T47D (cell line): ENCODE data around the gene STON1.
"Not testable (repeated sequence)": the region's sequence is repeated elsewhere in the genome, so short reads cannot be mapped to it uniquely, and the experiment has no call there.

Experiments
- DNase-seq, 2 experiments: peaks; one replicate each; pipeline versions ENCODE4 v3.0.0 to v3.0.0-alpha.2; 2011 to 2012; ENCODE audit warnings: low read depth in 1 of 2, low spot score in 1 of 2
- JUND ChIP-seq: IDR thresholded peaks from 2 replicates; pipeline ENCODE4 v1.6.1; 2012; ENCODE audit warnings: low read depth
- in situ Hi-C: cut with HindIII; loops from 2 replicates; pipeline ENCODE4 v1.10.0; 2016; ENCODE audit warnings: low sequenced_read_pairs, low pct_unique_long_range_greater_than_20kb

The STON1 gene

DNA sequence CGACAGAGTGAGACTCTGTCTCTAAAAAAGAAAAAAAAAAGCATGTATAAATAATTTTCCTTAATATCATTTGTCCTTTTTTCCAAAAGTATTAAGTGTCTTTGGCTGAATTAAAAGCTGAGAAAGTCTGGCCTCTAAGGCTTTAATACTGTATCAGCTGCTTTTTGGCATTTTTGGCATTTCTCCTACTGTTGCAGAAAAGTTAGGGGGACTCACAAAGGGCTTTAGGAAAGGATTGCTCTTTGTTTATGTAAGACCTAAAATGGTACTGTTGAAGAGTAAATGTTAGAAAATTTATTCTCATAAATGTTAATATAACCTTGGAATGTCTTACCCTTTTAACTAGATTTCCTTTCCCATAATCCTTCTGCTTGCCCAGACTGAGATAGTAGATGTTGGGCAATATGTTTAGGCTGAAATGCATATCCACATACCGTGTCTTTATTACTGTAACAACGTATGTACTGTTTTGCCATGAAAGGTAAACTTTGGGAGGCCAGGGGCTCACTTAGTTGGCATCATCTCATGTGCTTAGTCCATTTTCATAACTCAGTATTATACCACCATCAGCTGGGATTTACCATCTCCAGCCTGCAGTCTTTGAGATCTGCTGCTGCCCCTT is 18.0 kb upstream of the STON1 start:
- no peak for DNase-seq
- in situ Hi-C loops = no loop called here
- TF ChIP-seq JUND = no peak

DNA sequence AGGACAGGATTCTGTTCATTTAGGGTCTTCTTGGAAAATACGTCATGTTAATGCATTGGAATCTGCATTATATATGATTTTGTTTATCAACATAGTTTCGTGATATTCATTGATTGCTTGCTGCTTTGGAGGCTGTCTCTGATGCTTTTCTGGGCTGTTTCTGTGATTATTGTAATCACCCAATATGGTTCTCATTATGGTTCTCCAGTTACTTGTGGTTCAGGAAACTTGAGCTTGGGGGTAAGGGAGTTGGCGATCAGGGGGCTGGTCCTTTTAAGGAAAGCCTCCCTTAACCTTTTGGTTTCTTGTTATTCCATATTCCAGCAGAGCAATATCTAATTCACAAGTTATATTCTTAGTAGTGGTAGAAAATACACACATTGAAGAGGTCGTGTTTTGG is 17.4 kb upstream of the STON1 start:
- no peak for TF ChIP-seq JUND

DNA sequence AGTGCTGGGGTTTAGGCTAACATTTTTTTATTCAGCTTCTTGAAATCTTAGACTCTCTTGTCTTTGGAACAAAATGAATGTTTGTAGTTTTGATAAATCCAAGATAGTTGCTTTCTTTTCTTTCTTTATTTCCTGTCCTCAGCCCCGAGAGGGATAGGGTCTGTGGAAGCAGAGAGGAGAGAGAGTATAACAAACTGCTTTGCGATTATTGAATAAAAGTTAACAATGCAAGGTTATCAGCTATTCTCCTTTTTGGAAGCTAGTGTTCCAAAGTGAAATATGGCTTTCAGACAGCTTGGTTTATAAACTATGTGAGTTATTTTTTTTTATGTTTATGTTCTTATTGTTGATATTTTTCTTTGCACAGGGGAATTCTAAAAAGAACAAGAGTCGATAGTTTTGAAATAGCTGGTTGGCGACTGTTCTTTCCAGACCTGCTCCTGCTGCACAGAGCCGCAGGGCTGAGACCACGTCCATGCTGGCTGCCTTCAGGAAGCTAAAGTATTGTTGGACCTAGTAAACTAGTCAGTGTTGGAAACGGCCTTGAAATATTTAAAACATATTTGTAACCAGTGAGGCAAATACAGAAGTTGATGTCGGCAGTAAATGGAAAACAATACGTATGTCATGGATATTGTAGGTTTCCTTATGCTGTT is 15.5 kb upstream of the STON1 start:
- in situ Hi-C loops = no loop called here
- no peak for TF ChIP-seq JUND
- DNase-seq = no peak

More for the DNA sequence above, 17.4 kb upstream of the STON1 start:
- no peak for DNase-seq
- in situ Hi-C loops = no loop called here

DNA sequence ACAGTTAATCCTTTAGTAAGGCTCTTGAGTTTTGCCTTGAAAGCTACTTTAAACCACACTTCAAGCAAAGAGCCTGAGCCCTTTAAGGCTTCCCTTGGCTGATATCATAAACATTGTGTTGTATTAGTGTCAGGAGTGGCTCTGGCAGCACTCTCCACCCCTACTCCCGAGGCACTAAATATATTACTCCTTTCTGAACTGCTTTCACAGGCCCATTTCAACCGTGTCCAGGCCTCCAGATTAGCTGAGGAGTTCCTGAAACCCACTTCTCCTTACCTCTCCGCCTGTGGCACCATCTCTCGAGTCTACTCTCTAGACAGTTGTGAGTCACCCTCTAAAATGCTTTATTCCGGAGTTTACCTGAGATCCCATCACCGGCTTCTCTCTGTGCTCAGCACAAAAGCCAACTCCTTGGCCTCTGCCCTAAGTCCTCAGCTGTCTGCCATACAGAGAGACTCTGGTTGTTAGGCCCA is 14.4 kb upstream of the STON1 start:
- TF ChIP-seq JUND = no peak
- DNase-seq = no peak
- in situ Hi-C loops = no loop called here

DNA sequence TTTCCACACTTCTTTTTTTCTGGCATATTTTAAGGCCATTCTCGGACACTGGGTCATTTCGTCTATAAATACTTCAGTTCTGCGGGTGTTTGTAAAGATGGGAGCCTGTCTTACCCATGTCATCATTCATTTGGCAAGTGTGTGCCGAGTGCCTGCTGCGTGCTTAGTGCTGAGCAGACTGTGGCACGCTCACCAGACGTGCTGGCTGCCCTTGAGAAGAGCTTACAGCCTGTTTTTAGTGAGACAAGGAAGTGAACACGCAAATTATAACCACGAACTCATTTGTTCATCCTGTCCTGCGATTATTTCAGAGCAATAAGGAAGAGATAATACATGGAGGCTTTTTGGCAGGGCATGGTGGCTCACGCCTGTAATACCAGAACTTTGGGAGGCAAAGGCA is 10.4 kb upstream of the STON1 start:
- no peak for DNase-seq
- in situ Hi-C loops = no loop called here
- no peak for TF ChIP-seq JUND

DNA sequence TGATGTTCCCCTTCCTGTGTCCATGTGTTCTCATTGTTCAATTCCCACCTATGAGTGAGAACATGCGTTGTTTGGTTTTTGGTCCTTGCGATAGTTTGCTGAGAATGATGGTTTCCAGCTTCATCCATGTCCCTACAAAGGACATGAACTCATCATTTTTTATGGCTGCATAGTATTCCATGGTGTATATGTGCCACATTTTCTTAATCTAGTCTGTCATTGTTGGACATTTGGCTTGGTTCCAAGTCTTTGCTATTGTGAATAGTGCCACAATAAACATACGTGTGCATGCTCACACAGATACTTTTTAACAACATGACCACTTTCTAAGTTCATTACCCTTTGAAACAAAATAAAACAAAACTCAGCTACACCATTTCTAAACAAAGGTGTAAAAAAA is 5.2 kb upstream of the STON1 start:
- in situ Hi-C loops, DNase-seq: not testable (repeated sequence)

DNA sequence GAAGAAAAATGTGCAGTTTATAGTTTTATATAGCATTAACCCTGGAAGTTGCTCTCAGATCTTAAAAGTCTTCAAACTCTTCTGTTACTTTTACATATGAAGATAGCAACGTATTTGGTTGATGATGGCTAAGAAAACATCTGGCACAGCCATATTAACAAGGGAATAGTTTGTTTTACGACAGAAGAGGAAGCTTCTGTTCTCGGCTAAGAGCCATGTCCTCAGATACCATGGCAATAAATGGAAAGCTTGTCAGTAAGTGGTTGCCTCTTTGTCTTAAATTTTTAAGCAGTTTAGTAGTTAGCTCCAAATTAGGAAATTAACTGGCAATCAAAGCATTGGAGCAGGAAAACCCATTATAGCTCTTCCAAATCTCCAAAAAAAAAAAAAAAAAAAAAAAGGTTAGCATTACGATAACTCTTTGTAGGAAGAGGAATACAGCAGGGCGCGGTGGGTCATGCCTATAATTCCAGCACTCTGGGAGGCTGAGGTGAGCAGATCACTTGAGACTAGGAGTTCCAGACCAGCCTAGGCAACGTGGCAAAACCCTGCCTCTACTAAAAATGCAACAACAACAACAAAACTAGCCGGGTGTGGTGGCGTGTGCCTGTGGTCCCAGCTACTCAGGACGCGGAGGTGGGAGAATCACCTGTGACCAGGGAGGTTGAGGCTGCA is 4.5 kb upstream of the STON1 start:
- TF ChIP-seq JUND = no peak
- in situ Hi-C loops = no loop called here
- DNase-seq = no peak

DNA sequence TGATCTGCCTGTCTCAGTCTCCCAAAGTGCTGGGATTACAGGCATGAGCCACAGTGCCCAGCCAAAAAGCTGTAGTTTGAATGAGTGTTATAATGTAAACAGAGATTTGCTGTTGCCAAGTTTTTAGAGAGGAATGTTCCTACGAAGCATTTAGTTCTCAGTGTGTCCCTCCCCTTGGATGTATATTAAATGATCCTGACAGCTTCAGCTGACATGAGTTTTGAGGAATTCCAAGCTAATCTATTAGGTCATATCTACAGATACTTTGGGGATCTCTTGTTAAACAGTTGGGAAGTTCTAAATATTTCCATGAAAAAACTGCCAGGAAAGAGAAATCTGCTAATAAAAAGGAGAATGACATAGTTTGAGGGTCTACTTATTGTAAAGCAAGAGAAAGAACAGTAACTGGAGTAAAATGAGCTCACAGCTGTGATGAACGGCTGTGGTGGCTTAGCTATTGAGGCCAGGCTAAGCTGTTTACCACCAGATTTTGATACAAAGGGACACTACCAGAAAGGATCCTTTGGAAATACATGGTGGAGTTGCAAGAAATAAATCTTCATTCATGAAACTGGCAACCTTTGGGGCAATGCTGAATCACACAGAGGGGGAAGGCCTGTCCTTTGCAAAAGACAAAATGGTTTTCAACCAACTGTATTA is 2.6 kb upstream of the STON1 start:
- in situ Hi-C loops = no loop called here
- no peak for TF ChIP-seq JUND
- DNase-seq = no peak

DNA sequence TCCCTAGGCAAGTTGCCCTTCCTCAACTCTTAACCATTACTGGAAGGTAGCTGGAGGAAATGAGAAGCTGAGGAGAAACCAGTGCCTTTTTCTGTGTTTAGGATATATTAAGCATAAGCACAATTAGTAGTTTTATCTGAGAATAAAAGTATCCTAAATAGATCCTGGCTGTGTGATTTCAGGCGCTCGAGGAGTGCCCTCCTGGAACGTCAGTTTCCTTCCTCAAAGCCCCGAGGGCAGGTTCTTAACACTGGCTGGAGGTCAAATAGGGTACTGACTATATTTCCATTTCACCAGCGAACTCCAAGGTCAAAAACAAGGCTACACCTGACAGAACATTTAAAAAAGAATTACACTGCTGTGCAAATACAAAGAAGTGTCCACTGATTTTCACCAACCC is 1.5 kb upstream of the STON1 start:
- no peak for TF ChIP-seq JUND
- no peak for DNase-seq
- in situ Hi-C loops = no loop called here

DNA sequence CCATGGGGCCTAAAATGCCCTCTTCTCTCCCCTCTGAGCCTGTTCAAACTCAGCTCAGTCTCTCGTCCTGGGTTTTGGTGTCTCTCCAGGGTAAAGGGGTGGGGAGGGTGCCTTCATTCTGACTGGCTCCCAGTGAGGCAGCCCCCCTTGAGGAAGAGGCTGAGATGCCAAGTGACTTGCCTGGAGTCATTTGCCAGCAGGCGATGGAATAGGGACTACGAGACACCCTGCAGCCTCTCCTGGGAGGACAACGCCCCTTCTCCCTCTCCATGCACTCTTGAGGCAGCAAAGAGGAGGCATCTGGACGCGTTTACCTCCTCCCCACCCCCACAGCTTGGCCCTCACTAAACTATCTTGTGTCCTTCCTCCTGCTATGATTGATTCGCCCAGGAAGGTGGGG is 760 bp upstream of the STON1 start:
- no peak for DNase-seq
- TF ChIP-seq JUND = no peak
- in situ Hi-C loops = no loop called here

DNA sequence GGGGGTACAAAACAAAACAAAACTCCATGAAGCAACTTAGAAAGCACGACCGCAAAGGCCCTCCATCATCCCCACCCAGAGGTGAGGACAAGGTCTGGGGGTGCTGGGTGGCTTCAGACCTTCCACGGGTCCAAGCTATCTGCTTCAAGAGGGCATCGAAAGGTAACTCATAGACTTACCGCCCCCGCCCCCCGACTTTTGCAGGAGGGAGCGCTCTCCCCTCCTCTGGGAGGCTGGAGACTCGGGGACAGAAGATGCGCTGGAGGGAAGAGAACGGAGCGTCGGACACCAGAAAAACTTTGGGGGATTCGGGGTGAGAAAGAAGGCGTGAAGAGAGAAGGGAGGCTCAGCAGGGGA is 300 bp upstream of the STON1 start:
- no peak for DNase-seq
- TF ChIP-seq JUND = no peak
- in situ Hi-C loops = no loop called here

DNA sequence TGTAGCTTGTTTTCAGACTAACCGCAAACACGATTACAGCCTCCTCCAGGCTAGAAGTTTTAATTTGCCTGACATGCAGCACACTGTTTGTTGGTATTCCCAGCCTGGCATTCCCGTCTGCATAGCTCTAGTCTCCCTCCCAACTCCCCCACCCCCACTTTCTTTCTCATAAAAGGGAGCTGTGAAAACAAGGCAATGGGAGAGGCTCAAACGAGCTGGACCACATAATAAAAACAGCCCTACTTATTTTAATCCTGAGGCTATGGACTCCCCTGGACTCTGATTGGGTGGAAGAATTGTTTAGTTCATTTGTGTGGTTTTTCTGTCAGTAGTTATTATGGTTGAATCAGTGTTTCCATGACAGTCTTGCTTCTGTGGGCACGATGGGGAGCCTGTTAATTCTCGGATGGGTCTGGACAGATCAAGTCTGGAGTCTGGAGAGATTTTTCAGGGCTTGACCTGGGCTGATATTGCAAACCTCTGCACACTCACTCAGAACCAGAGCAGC is 1.2 kb downstream of the STON1 start:
- TF ChIP-seq JUND = 0 out of 2 replicates have a peak, but pooled peaks have one; percentile 19
- peak; percentile 84 to 86 for DNase-seq
- in situ Hi-C loops = no loop called here

DNA sequence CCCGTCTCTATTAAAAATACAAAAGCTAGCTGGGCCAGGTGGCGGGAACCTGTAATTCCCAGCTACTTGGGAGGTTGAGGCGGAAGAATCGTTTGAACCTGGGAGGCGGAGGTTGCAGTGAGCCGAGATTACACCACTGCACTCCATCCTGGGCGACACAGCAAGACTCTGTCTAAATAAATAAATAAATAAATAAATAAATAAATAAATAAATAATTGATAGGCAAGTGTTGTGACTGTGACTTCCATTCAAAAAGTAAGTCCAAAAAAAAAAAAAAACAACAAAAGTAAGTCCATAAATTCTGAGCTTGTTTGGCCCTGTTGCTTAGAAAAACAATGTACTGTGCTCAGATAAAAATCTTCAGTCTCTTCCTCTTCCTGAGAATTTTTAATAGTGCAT is 2.2 kb downstream of the STON1 start:
- DNase-seq = no peak
- in situ Hi-C loops = no loop called here
- no peak for TF ChIP-seq JUND
